ENCODE measurements around the gene DNAAF3. TPM values are rescaled to one million over a fixed set of nuclear protein-coding genes. Genes with fewer than 3 reads are reported as not detected.

The DNAAF3 gene
- total RNA-seq, 1 experiment from 2014 or later = 52.8 TPM

GRCh38 chr19:55188625-55189024 lies 22.2 kb upstream of the DNAAF3 start:
- peak overlapping the region; percentile 63 for H3K9ac ChIP-seq (ENCODE audit: low read length)
- TF ChIP-seq REST (IDR thresholded peaks at IDR 0.05; ENCODE audit: low read depth) (no peak), TCF7L2 (IDR thresholded peaks at IDR 0.05; ENCODE audit: borderline replicate concordance, extremely low read depth, insufficient read depth, insufficient read length) (no peak), ATF3 (IDR thresholded peaks at IDR 0.05) (no peak), ZNF274 (IDR thresholded peaks at IDR 0.05; ENCODE audit: low read depth, low read length) (no peak), EZH2 (IDR thresholded peaks at IDR 0.05) (no peak), SRF (IDR thresholded peaks at IDR 0.05; ENCODE audit: low read depth) (no peak), YY1 (IDR thresholded peaks at IDR 0.05; ENCODE audit: extremely low read depth, insufficient replicate concordance, low read depth, low read length) (no peak), CEBPB (IDR thresholded peaks at IDR 0.05; ENCODE audit: low read depth) (no peak)
- H3K9me2 ChIP-seq (ENCODE audit: insufficient read depth) = no peaks in the 10 kb centered on the region
- RAD21 ChIA-PET (ENCODE audit: low non-redundant PET in 1 of 2, low total read pairs in 2 of 2, uncharacterized antibody in 2 of 2, unreplicated experiment in 2 of 2) = no interaction called here
- POLR2A ChIA-PET = interaction anchor here (0.7 to 2.5 kb wide), 5 partner anchors 12 to 91 kb away, joined by 3 to 7 read pairs (median 3); partner anchors contain the start of genes HSPBP1 and PTPRH
- peak overlapping the region; percentile 69 for H3K4me2 ChIP-seq (ENCODE audit: low read length)
- ATAC-seq (no peak), DNase-seq (ENCODE audit: low read depth, low spot score) (no peak)
- TSS peak; percentile 51 for BruUV-seq (replicated peaks)
- H3K36me3 ChIP-seq (ENCODE audit: control insufficient read depth in 1 of 2, insufficient read depth in 2 of 2, low read length in 2 of 2) = no peaks in the 10 kb centered on the region
- H3K4me3 ChIP-seq (replicated peaks in 1 of 2; ENCODE audit: low read depth in 1 of 2, low read length in 2 of 2) = 0 out of 4 replicates have a peak overlapping the region, but pooled peaks of 1 of the 2 experiments have one; percentile 52
- H3K4me1 ChIP-seq (ENCODE audit: control insufficient read depth in 1 of 2, insufficient read depth in 2 of 2, low read length in 2 of 2) = peaks cover 10 to 33% of the 10 kb centered on the region in 2 experiments
- intact Hi-C loops (cut with micrococcal nuclease) = no loop called here
- no peaks in the 10 kb centered on the region for H4K20me1 ChIP-seq (ENCODE audit: insufficient read depth)
- H3K9me3 ChIP-seq (ENCODE audit: control insufficient read depth in 1 of 2, insufficient read depth in 1 of 2, low read depth in 1 of 2, low read length in 2 of 2) = no peaks in the 10 kb centered on the region
- H2AFZ ChIP-seq (ENCODE audit: low read depth, low read length, poor library complexity, severe bottlenecking) = no peak overlapping the region
- CTCF ChIA-PET = interaction anchor here (0.7 to 1.0 kb wide), 2 partner anchors 21 to 92 kb away, joined by 3 read pairs; partner anchors contain the start of gene PTPRH
- H3K27ac ChIP-seq (ENCODE audit: low read depth, low read length) = peak overlapping the region; percentile 82; the same call in 1 of the 2 replicates
- H3K27me3 ChIP-seq (ENCODE audit: insufficient read depth, low read length) = no peaks in the 10 kb centered on the region
- H3K79me2 ChIP-seq (ENCODE audit: insufficient read depth, low read length) = peaks cover 4% of the 10 kb centered on the region; the same call in 1 of the 2 replicates

All from HCT116 (cell line).